ENCODE data around the gene NKX3-2. TPM values are rescaled to one million over a fixed set of nuclear protein-coding genes. Genes with fewer than 3 reads are reported as not detected.

Gene NKX3-2
- total RNA-seq, 1 donor from 2014 or later, result not detected

DNA sequence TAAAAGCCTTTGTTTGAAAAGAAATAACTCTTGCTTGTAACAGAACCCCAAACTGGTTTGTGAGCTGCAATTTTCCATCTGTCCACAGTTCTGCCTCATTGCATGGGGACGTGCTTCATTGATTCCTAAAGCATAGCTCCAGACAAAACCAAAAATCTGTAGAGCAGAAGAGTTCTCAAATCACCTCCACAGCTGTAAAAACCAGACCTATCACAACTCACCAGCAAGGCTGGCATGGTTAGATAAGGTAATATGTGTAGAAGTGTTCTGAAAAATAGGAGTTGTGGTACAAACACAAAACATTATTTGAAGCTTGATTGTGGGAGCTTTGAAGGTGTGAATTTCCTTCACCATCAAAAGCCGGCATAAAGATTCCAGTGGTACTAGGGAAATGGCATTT, 47.7 kb downstream of the NKX3-2 start:
- Histone ChIP-seq H3K27me3 (ENCODE audit: control insufficient read depth, insufficient read depth, low read length) (peaks cover 2% of the 10 kb centered on the region), H3K4me3 (ENCODE audit: low read depth, low read length) (no peak overlapping the region), H3K36me3 (ENCODE audit: control insufficient read depth, insufficient read depth, low read length) (no peaks in the 10 kb centered on the region)
- DNase-seq (ENCODE audit: low read depth), result no peak
- TF ChIP-seq, protein P1, sequence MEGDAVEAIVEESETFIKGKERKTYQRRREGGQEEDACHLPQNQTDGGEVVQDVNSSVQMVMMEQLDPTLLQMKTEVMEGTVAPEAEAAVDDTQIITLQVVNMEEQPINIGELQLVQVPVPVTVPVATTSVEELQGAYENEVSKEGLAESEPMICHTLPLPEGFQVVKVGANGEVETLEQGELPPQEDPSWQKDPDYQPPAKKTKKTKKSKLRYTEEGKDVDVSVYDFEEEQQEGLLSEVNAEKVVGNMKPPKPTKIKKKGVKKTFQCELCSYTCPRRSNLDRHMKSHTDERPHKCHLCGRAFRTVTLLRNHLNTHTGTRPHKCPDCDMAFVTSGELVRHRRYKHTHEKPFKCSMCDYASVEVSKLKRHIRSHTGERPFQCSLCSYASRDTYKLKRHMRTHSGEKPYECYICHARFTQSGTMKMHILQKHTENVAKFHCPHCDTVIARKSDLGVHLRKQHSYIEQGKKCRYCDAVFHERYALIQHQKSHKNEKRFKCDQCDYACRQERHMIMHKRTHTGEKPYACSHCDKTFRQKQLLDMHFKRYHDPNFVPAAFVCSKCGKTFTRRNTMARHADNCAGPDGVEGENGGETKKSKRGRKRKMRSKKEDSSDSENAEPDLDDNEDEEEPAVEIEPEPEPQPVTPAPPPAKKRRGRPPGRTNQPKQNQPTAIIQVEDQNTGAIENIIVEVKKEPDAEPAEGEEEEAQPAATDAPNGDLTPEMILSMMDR (IDR thresholded peaks at IDR 0.05; ENCODE audit: insufficient read depth, low read length, poor library complexity, severe bottlenecking), result no peak

DNA sequence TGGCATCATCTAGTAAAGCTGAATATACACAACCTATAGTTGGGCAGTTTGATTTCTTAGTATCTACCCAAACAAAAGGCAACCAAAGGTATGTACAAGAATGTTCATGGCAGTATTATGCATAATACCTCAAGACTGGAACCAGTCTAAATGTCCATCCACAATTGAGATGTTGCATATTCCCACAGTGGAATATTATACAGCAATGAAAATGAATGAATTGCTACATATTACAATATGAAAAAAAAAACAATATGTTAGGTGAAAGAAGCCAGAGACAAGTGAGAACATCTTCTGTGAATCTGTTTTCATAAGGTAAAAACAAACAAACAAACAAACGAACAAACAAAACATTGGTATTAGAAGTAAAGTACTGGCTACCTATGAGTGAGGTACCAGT, 48.6 kb downstream of the NKX3-2 start:
- peaks cover 2% of the 10 kb centered on the region for H3K27me3 ChIP-seq (ENCODE audit: control insufficient read depth, insufficient read depth, low read length)
- TF ChIP-seq, protein P1 (IDR thresholded peaks at IDR 0.05; ENCODE audit: insufficient read depth, low read length, poor library complexity, severe bottlenecking), result no peak

DNA sequence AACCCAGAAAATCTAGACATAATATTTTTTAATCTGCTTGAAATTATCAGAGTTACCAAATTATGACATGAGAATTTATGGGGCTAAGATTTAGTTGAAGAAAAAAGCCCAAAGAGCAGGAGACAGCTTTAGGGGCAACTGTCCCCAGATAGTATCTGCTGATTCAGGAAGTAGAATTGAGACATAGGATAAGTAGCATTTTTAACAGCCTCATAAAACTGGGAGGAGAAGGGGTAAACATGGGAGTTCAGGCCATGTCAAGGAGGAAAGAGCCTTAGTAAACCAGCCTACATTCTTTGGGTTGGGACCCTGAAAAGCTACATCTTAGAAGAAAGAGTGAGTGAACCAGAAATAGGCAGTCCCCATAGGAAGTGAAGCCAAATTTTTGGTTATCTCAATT, 50.5 kb downstream of the NKX3-2 start:
- Histone ChIP-seq H3K27me3 (ENCODE audit: control insufficient read depth, insufficient read depth, low read length) (no peaks in the 10 kb centered on the region), H3K4me3 (ENCODE audit: low read depth, low read length) (no peak overlapping the region), H3K36me3 (ENCODE audit: control insufficient read depth, insufficient read depth, low read length) (no peaks in the 10 kb centered on the region)
- TF ChIP-seq, protein P1 (IDR thresholded peaks at IDR 0.05; ENCODE audit: insufficient read depth, low read length, poor library complexity, severe bottlenecking), result no peak
- DNase-seq (ENCODE audit: low read depth), result no peak

More for the DNA sequence above, 48.6 kb downstream of the NKX3-2 start:
- Histone ChIP-seq H3K4me3 (ENCODE audit: low read depth, low read length) (no peak overlapping the region), H3K36me3 (ENCODE audit: control insufficient read depth, insufficient read depth, low read length) (no peaks in the 10 kb centered on the region)
- no peak for DNase-seq (ENCODE audit: low read depth)

DNA sequence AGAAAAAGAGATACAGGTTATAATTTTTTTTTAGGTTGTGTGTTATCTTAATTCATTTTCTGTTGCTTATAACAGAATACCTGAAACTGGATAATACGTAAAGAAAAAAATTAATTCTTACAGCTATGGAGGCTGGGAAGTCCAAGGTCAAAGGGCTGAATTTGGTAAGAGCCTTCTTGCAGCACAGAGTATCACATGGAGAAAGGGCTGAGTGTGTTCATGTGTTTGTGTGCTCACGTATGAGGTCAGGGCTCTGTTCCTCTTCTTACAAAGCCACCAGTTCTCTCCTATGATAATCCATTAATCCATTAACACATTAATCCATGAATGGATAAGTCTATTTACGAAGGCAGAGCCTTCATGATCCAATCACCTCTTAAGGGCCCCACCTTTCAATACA, 51.6 kb downstream of the NKX3-2 start:
- H3K27me3 ChIP-seq (ENCODE audit: control insufficient read depth, insufficient read depth, low read length), result no peaks in the 10 kb centered on the region
- TF ChIP-seq, protein P1 (IDR thresholded peaks at IDR 0.05; ENCODE audit: insufficient read depth, low read length, poor library complexity, severe bottlenecking), result no peak

More for the DNA sequence above, 51.6 kb downstream of the NKX3-2 start:
- DNase-seq (ENCODE audit: low read depth), result no peak
- Histone ChIP-seq H3K36me3 (ENCODE audit: control insufficient read depth, insufficient read depth, low read length) (no peaks in the 10 kb centered on the region), H3K4me3 (ENCODE audit: low read depth, low read length) (no peak overlapping the region)

Other genes starting within 250 kb of the NKX3-2 start
- gene RAB28, start 60.2 kb downstream of the NKX3-2 start, total RNA-seq, result 15.5 and 17.3 TPM in 2 replicates
- 28.7 and 35.2 TPM in 2 replicates for gene BOD1L1, start 83.2 kb upstream of the NKX3-2 start, total RNA-seq

Data from kidney epithelial cell (primary cell).